ENCODE data around the gene FMO5. TPM values are rescaled to one million over a fixed set of nuclear protein-coding genes. Genes with fewer than 3 reads are reported as not detected.
"Not testable (repeated sequence)": the region's sequence is repeated elsewhere in the genome, so short reads cannot be mapped to it uniquely, and the experiment has no call there.

Gene FMO5
- total RNA-seq, 1 donor from 2014 or later = 8.2 TPM

DNA sequence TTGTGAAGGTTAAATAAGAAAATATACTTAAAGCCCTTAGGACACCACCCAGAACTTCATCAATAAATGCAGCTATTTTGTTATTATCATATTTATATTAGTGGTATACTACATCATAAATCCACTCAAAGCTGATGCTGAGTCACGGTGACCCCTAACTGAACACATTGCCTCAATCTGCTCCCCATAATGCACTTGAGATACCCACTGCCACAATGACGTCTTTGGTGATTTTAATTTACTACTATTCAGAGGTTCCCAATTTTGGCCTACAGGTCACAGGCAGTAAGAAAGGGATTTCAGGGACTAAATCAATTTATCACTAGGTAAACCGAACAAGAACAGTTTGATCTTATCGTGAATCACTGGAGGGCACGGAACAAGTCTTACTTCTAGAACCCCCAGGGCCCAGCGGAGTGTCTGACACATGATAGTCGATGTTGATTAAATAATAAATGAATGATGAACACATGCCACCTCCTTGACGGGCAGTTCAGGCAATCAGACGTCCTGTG, 16.9 kb upstream of the FMO5 start:
- DNase-seq (ENCODE audit: missing footprints) (no peak), ATAC-seq (no peak)
- intact Hi-C loops (cut with DNase I) = no loop called here

DNA sequence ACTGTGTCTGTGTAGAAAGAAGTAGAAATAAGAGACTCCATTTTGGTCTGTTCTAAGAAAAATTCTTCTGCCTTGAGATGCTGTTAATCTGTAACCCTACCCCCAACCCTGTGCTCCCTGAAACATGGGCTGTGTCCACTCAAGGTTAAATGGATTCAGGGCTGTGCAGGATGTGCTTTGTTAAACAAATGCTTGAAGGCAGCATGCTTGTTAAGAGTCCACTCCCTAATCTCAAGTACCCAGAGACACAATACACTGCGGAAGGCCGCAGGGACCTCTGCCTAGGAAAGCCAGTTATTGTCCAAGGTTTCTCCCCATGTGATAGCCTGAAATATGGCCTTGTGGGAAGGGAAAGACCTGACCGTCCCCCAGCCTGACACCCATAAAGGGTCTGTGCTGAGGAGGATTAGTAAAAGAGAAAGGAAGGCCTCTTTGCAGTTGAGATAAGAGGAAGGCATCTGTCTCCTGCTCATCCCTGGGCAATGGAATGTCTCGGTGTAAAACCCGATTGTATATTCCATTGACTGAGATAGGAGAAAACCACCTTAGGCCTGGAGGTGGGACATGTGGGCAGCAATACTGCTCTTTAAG, 15.1 kb upstream of the FMO5 start:
- ATAC-seq; intact Hi-C loops (cut with DNase I); DNase-seq (ENCODE audit: missing footprints): not testable (repeated sequence)

GRCh38 chr1:147238925-147239820, 14.0 kb upstream of the FMO5 start:
- intact Hi-C loops (cut with DNase I) = no loop called here
- DNase-seq (ENCODE audit: missing footprints) = no peak

GRCh38 chr1:147238053-147238902, 13.1 kb upstream of the FMO5 start:
- intact Hi-C loops (cut with DNase I) = no loop called here
- DNase-seq (ENCODE audit: missing footprints) (no peak), ATAC-seq (no peak)

More at GRCh38 chr1:147238925-147239820, 14.0 kb upstream of the FMO5 start:
- no peak for ATAC-seq

GRCh38 chr1:147236959-147237791, 12.0 kb upstream of the FMO5 start:
- DNase-seq (ENCODE audit: missing footprints) = no peak
- intact Hi-C loops (cut with DNase I) = no loop called here
- no peak for ATAC-seq

DNA sequence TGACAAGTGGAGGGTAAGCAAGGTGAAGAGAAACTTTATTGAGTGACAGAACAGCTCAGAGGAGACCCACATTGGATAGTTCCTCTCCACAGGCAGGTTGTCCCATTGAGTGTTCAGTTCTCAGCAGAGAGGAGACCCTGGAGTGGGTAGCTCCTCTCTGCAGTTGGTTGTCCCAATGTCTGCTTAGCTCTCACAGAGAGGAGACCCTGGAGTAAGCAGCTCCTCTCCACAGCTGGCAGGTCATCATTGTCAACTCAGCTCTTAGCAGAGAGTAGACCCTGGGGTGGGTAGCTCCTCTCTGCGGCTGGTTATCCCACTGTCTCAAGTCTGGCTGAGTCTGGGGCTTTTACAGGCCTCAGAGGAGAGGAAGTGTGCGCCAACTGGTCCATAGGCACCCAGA, 11.3 kb upstream of the FMO5 start:
- intact Hi-C loops (cut with DNase I) = no loop called here
- no peak for ATAC-seq
- no peak for DNase-seq (ENCODE audit: missing footprints)

DNA sequence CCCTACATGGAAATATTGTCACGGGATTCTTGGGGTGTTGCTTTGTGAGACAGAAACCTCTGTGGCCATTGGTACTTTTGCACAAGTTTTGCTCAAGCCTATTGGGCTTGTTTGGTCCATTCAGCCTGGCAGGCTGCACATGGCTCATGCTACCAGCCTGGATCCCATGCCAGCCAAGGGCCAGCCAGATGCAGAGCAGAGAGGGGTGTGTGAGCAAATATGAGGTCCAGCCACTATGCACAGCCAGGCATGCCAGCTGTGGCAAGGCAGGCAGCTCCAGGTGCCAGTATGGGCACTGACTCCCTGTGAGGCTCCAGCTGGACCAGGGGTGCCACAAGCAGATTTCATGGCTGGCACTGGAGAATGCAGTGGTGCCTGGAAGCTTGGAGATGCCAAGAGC, 10.7 kb upstream of the FMO5 start:
- intact Hi-C loops (cut with DNase I) = no loop called here
- DNase-seq (ENCODE audit: missing footprints) = no peak
- no peak for ATAC-seq

- ATAC-seq; DNase-seq (ENCODE audit: missing footprints); intact Hi-C loops (cut with DNase I): not testable (repeated sequence)
Measured at GRCh38 chr1:147233903-147234302, 8.8 kb upstream of the FMO5 start.

DNA sequence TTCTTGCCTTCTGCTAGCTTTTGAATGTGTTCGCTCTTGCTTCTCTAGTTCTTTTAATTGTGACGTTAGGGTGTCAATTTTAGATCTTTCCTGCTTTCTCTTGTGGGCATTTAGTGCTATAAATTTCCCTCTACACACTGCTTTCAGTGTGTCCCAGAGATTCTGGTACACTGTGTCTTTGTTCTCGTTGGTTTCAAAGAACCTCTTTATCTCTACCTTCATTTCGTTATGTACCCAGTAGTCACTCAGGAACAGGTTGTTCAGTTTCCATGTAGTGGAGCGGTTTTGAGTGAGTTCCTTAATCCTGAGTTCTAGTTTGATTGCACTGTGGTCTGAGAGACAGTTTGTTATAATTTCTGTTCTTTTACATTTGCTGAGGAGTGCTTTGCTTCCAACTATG, 5.9 kb upstream of the FMO5 start:
- ATAC-seq; DNase-seq (ENCODE audit: missing footprints); intact Hi-C loops (cut with DNase I): not testable (repeated sequence)

GRCh38 chr1:147223740-147224615, 1.2 kb downstream of the FMO5 start:
- ATAC-seq = no peak
- intact Hi-C loops (cut with DNase I) = no loop called here
- DNase-seq (ENCODE audit: missing footprints) = no peak

DNA sequence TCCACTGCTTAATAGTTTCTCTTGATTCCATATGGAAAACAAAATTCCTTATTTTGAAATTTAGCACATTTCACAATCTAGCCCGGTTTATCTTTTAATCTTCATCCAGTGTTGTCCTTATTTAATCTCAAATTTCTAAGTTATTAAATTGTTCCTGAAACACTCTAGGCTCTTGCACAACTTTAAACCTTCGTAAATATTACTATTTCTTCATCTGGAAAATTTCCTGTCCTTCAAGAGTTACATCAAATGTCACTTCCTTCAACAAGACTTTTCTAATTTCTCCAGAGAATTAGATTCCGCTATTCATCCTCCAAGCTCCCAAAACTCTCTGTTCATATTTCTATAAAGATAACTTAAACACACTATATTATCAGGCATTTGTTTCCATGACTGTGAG, 6.5 kb downstream of the FMO5 start:
- ATAC-seq = no peak
- intact Hi-C loops (cut with DNase I) = no loop called here
- no peak for DNase-seq (ENCODE audit: missing footprints)

DNA sequence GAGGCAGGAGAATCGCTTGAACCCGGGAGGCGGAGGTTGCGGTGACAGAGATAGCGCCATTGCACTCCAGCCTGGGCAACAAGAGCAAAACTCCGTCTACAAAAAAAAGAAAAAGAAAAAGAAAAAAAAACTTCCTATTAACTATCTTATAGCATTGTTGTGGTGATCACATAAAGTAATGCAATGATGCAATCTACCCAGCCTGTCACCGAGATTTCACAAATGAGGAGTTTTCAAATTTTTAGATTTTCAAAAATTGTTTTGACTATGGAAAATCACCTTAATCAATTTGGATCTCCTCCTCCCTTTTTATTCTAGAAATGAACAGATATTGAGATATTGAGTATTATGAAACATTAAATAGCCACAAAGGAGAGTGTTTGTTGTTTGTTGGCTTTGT, 8.0 kb downstream of the FMO5 start:
- intact Hi-C loops (cut with DNase I) = no loop called here
- DNase-seq (ENCODE audit: missing footprints) = no peak
- no peak for ATAC-seq

GRCh38 chr1:147216124-147216523, 9.0 kb downstream of the FMO5 start:
- DNase-seq (ENCODE audit: missing footprints) (no peak), ATAC-seq (no peak)
- intact Hi-C loops (cut with DNase I) = no loop called here

DNA sequence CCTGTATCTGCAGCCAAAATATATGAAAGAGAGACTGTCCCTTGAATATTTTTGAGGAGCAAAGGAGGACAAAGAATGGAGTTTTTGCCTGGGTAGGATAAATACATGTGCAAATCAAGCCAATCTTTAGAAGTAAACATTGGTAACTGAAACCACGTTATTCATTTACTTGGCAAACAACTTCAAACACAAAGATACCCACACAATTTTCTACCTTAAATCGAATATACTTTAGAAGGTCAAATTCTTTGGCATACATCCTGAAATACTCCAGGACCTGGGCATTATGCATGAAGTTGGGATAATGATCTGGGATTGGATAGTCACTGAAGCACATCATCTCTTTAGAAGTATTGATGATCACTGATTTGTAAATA, 9.6 kb downstream of the FMO5 start:
- intact Hi-C loops (cut with DNase I) = no loop called here
- no peak for DNase-seq (ENCODE audit: missing footprints)
- ATAC-seq = no peak

DNA sequence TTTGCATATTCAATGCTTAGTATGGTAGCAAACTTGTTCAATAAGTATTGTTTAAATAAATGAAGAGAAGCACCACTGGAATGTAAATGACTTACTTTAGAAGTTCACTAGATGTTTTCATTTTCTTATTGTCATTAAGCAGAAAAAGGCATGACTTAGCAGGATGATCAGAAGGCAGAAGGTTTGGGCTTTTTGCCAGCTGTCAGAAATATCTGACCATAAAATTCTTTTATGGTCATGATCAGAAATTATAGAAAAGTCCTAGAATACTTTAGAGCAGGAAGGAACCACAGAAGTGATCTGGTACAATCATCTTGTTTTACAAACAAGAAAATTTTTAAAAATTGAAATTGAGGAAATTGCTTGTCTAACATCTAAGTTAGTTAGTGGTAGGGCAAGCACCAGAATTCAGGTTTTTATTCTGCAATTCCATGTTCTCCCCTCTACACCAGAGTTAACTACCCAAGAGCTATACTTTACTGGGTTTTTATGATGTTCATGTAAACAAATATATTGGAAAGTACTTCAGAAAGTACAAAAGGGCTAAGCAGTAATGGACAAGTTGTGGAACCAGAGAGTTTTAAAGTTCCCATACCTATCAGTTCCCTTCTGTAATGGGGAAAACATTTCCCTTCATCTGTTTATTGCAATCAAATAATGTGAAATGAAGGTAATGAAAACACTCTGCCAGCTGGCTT, 10.1 kb downstream of the FMO5 start:
- ATAC-seq = no peak
- no peak for DNase-seq (ENCODE audit: missing footprints)
- intact Hi-C loops (cut with DNase I) = no loop called here

- DNase-seq (ENCODE audit: missing footprints) (no peak), ATAC-seq (no peak)
- intact Hi-C loops (cut with DNase I) = no loop called here
Measured at GRCh38 chr1:147214325-147214724, 10.8 kb downstream of the FMO5 start.

DNA sequence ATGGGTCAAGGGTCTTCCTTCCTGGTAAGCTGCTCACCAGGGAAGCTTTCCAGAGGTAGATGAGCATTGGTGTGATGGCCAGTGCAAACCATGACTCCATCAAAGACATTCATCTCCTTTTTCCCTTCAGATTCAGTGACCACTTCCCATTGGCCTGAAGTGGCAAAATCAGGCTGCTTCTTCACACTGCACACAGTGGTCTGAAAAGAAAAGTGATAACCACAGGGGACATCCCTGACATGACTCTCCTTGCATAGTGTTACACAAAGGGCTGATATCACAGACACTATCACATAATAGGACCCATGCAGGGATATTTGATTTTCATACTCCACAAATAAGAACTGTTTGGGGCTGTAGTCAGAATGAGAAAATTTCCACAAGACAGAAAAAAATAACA, 11.9 kb downstream of the FMO5 start:
- no peak for DNase-seq (ENCODE audit: missing footprints)
- intact Hi-C loops (cut with DNase I) = no loop called here
- ATAC-seq = no peak

Data from Right ventricle myocardium inferior (tissue), 1 donor.